ENCODE measurements around the gene FBXL22.

DNA sequence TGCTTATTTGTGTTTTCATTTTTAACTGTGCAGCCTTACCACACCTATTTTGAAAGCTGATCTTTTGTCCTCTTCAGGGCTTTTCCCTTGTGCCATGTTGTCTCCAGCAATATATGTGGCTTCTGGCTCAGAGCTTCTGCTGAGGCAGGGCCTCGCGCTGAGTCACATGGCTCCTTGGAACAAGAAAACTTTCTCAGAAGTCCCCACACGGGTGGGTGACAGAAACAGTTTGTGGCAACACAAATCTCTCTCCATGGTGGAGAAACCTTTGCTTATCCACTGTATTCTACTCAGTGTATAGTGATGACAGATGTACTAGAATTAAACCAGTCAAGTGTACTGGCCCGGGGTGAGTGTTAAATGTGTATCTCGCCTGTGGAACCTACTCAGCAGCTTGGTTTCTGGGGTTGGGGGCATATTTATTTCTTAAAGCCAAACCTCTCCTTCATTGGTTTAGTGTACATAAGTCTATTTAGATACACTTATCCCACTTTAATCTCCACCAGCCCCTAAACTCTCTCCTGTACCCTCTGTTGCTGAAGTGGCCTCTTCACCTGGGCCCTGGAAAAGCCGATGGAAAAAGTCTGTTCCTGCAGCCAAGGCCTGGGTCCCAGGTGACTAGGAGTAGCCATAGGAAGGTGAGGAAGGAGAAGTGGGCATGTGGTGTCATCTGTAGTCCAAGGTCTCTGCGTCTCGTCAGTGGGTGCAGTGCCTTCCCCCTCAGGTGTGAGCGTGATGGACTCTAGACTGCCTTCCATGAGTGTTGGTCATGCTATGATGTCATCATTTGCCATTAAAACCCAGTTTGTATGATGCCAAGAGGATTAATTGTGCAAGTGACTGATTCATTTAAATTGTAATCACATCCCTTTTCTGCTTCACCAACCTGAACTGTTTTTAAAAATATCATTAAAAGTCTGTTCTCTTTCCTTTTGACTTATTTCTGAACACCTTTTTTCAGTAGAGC, 3.2 kb upstream of the FBXL22 start:
- TF ChIP-seq CTCF (IDR thresholded peaks at IDR 0.05; ENCODE audit: poor library complexity) (no peak), EZH2 (IDR thresholded peaks at IDR 0.05; ENCODE audit: borderline replicate concordance) (no peak)
